Tibial nerve (tissue), 4 donors: ENCODE data around the gene NOS1AP. TPM values are rescaled to one million over a fixed set of nuclear protein-coding genes. Genes with fewer than 3 reads are reported as not detected.

ENCODE experiments used
- DNase-seq, 2 donors: peaks; one replicate each; pipeline ENCODE4 v3.0.0-alpha.2; 2019; ENCODE audit warnings: low spot score in 2 of 2
- H3K27ac ChIP-seq, 4 donors: fragments of 200-600 bp; sonication (generic) in 3 of 4; one replicate each; pipeline ENCODE4 v1.5.1; 2017 to 2019; ENCODE audit warnings: mild to moderate bottlenecking in 1 of 4
- H3K27me3 ChIP-seq, 2 donors: fragments of 200-600 bp; sonication (generic) in 1 of 2; one replicate each; pipeline versions ENCODE4 v1.5.1 to v1.6.0; 2017 to 2019
- H3K36me3 ChIP-seq, 3 donors: fragments of 200-600 bp; sonication (generic); one replicate each; pipeline ENCODE4 v1.5.1; 2018 to 2019
- H3K4me1 ChIP-seq, 4 donors: fragments of 200-600 bp; sonication (generic) in 3 of 4; one replicate each; pipeline ENCODE4 v1.5.1; 2017 to 2019
- H3K4me3 ChIP-seq, 4 donors: fragments of 200-600 bp; sonication (generic) in 3 of 4; one replicate each; pipeline ENCODE4 v1.5.1; 2017 to 2019; ENCODE audit warnings: mild to moderate bottlenecking in 1 of 4, moderate library complexity in 1 of 4
- H3K9me3 ChIP-seq, 4 donors: fragments of 200-600 bp; sonication (generic) in 3 of 4; one replicate each; pipeline ENCODE4 v1.5.1; 2017 to 2019
- EP300 ChIP-seq, 2 donors: sonication (generic); formaldehyde crosslinking; IDR thresholded peaks; one replicate each; pipeline ENCODE4 v1.6.1; 2017; ENCODE audit warnings: antibody characterized with exemption in 2 of 2, mild to moderate bottlenecking in 1 of 2
- POLR2A ChIP-seq, 2 donors: fragments of 450-650 bp; IDR thresholded peaks; one replicate each; pipeline ENCODE4 v1.6.1; 2017; ENCODE audit warnings: antibody characterized with exemption in 2 of 2, mild to moderate bottlenecking in 2 of 2, moderate library complexity in 2 of 2
- WGBS, 2 donors: methylation state at CpG; one replicate each; pipeline ENCODE4 v1.1.5; 2018; 5-methylcytosine and 5-hydroxymethylcytosine counted together
- total RNA-seq, 4 donors: library from RNA; depleted of rRNA; stranded (reverse); fragments of >200 nt; gene quantifications; one replicate each; pipeline ENCODE4 v1.1.0, GENCODE V29; 2016
- TF ChIP-seq, protein P1 (sequence below), 5 experiments: fragments of 200-600 bp in 3 of 5; fragments of 450-650 bp in 2 of 5; sonication (generic) in 3 of 5; IDR thresholded peaks; one replicate each; pipeline ENCODE4 v1.5.1; 2016 to 2019; ENCODE audit warnings: antibody characterized with exemption in 5 of 5, mild to moderate bottlenecking in 3 of 5, moderate library complexity in 2 of 5

NOS1AP gene
- total RNA-seq, 4 donors from 2014 or later = 2.7 to 11.2 (median 5.3) TPM

DNA sequence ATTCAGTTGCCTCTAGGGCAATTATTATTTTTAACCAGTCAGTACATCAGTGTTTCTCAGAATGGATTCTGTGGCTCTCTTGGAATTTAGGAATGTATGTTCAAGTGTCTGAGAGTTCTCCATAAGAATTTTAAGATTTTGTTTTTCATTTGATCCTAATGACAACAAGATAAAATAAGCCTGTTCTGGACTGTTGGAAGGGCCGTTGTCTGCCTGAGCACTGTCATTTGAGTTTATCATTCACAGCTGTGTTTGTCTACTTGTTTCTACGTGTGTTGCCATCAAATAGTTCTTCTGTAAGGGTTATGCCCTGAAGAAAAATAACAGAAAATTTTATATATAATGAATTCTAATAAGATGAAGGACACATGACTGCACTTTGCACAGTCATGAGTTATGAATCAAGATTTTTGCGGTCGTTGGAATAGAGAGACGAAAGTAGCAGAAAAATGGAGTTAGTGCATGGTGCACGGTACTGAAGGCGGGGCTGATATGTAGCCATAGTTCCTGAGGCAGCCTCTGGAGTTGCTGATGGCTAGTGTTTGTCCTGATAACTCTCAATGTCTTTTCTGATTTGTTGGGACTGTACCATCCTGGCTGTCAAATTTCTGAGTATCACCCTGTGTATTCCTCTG lies 92.5 kb downstream of the NOS1AP start:
- H3K27ac ChIP-seq = no peak overlapping the region
- no peak overlapping the region for H3K4me3 ChIP-seq
- peaks cover 0 to 10% (median 0%) of the 10 kb centered on the region in 4 donors for H3K4me1 ChIP-seq
- no peaks in the 10 kb centered on the region for H3K27me3 ChIP-seq
- 53 to 66% methylated on average over 7 of the region's 7 CpGs for WGBS, 2 donors
- TF ChIP-seq EP300 (IDR thresholded peaks at IDR 0.05) = no peak
- TF ChIP-seq, protein P1, sequence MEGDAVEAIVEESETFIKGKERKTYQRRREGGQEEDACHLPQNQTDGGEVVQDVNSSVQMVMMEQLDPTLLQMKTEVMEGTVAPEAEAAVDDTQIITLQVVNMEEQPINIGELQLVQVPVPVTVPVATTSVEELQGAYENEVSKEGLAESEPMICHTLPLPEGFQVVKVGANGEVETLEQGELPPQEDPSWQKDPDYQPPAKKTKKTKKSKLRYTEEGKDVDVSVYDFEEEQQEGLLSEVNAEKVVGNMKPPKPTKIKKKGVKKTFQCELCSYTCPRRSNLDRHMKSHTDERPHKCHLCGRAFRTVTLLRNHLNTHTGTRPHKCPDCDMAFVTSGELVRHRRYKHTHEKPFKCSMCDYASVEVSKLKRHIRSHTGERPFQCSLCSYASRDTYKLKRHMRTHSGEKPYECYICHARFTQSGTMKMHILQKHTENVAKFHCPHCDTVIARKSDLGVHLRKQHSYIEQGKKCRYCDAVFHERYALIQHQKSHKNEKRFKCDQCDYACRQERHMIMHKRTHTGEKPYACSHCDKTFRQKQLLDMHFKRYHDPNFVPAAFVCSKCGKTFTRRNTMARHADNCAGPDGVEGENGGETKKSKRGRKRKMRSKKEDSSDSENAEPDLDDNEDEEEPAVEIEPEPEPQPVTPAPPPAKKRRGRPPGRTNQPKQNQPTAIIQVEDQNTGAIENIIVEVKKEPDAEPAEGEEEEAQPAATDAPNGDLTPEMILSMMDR (IDR thresholded peaks at IDR 0.05) = no peak
- no peak for TF ChIP-seq POLR2A (IDR thresholded peaks at IDR 0.05)
- DNase-seq = no peak
- no peaks in the 10 kb centered on the region for H3K36me3 ChIP-seq
- H3K9me3 ChIP-seq = peaks cover 0 to 3% (median 0%) of the 10 kb centered on the region in 4 donors

DNA sequence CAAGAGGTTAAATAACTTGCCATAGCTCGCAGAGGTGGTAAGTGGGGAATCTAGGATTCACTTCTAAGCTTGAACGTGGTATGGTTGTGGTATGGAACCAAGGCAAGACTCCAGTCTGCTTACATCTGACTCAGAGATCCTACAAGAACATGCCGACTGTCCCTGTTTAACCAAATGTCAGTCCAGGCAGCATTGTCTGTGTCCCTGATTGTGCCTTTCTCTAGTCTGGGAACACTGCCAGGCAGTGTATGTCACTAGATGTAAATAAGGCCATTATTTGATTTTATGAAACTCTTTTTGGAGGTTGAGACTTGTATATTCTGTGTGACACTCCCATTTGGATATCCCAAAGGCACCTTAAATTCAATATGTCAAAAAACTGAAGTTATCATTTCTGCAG lies 96.0 kb downstream of the NOS1AP start:
- H3K36me3 ChIP-seq = no peaks in the 10 kb centered on the region
- no peaks in the 10 kb centered on the region for H3K27me3 ChIP-seq
- H3K9me3 ChIP-seq = peaks cover 0 to 3% (median 0%) of the 10 kb centered on the region in 4 donors
- DNase-seq = no peak
- 60 to 63% methylated on average over 3 of the region's 3 CpGs for WGBS, 2 donors
- peaks cover 0 to 22% (median 0%) of the 10 kb centered on the region in 4 donors for H3K4me1 ChIP-seq
- H3K4me3 ChIP-seq = no peak overlapping the region
- TF ChIP-seq POLR2A (IDR thresholded peaks at IDR 0.05) = no peak
- TF ChIP-seq, protein P1 (IDR thresholded peaks at IDR 0.05) = no peak
- TF ChIP-seq EP300 (IDR thresholded peaks at IDR 0.05) = no peak
- H3K27ac ChIP-seq = no peak overlapping the region

DNA sequence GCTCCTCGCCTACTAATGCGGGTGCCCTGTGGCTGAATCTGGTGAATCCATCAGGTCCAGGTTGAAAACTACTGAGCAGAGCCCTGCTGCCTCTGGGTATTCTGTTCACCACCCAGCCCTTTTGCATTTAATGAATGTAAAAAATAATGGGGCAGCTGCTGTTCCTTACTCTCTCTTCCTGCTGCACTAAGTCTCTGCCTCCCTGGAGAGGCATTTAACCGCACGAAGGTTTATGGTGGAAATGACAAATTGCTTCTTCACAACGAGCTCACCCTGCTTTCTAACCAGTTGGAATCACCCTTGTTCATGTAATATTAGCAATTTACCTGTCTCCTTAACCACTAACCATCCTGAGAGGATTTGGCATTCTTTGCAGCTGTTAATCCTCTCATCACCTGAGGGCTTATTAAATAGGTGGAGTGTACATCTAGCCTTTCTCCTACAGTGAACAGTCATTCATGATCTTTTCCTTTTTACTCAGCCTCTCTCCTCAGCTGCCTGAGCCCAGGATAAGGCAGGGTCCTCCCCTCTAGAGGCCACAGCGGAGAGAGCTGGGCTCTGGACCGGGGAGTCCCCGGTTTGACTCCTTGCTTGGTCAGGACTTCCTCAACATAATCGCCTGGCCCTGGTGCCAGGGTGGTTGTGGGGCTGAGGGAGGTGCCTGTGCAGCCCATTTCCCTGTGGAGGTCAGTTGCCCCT lies 97.6 kb downstream of the NOS1AP start:
- no peak for DNase-seq
- H3K36me3 ChIP-seq = no peaks in the 10 kb centered on the region
- H3K27ac ChIP-seq = no peak overlapping the region
- no peak overlapping the region for H3K4me3 ChIP-seq
- 84 to 86% methylated on average over 9 of the region's 9 CpGs for WGBS, 2 donors
- TF ChIP-seq POLR2A (IDR thresholded peaks at IDR 0.05) (no peak), EP300 (IDR thresholded peaks at IDR 0.05) (no peak)
- TF ChIP-seq, protein P1 (IDR thresholded peaks at IDR 0.05) = no peak
- peaks cover 0 to 28% (median 0%) of the 10 kb centered on the region in 4 donors for H3K4me1 ChIP-seq
- no peaks in the 10 kb centered on the region for H3K27me3 ChIP-seq
- no peaks in the 10 kb centered on the region for H3K9me3 ChIP-seq

DNA sequence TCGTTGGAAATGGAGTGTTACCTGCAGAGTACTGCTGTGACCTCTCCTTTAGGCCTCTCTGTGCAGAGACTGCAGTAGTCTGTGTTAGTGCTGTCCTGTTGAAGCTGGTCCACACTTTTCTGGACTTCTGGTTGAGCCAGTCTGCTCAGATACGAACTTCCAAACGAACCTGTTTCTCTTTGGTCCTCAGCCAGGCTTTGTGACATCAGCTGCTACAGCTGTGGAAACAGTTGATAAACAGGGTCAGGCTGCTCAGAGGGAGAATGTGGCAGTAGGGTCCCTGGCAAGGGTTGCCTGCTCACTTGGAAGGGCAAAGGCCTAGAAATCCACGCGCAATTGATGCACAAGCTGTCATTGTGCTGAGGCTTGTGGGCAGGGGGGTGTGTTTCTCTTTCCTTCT lies 98.8 kb downstream of the NOS1AP start:
- peak in 1 of 2 donors; percentile 37 for DNase-seq
- Histone ChIP-seq H3K4me3 (no peak overlapping the region), H3K27ac (peak overlapping the region in 1 of 4 donors; percentile 40), H3K36me3 (no peaks in the 10 kb centered on the region), H3K4me1 (peaks cover 0 to 28% (median 0%) of the 10 kb centered on the region in 4 donors), H3K27me3 (no peaks in the 10 kb centered on the region), H3K9me3 (no peaks in the 10 kb centered on the region)
- WGBS, 2 donors = 34 to 39% methylated on average over 5 of the region's 5 CpGs
- TF ChIP-seq EP300 (IDR thresholded peaks at IDR 0.05) (no peak), POLR2A (IDR thresholded peaks at IDR 0.05) (no peak)
- TF ChIP-seq, protein P1 (IDR thresholded peaks at IDR 0.05) = no peak
